Activated naive CD4-positive, alpha-beta T cell treated with anti-CD3 and anti-CD28 coated beads, Interleukin-2, amount 50 U/mL, for 16 hours (primary cell): Measurements from ENCODE around the gene GRM7.

Source experiments
- DNase-seq: peaks from one replicate; pipeline ENCODE4 v3.0.0-alpha.2; 2020

The GRM7 gene

DNA sequence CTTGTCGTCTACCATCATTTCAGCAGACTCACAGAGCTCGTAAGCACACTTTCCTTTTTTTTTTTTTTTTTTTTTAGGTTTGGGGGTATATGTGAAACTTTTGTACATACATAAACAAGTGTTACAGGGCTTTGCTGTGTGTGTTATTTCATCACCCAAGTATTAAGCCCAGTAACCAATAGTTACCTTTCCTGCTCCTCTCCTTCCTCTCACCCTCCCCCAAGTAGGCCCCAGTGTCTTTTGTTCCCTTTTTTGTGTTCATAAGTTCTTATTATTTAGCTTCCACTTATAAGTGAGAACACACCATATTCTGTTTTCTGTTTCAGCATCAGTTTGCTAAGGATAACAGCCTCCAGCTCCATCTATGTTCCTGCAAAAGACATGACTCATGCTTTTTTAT, 746.8 kb downstream of the GRM7 start:
- DNase-seq, result no peak

DNA sequence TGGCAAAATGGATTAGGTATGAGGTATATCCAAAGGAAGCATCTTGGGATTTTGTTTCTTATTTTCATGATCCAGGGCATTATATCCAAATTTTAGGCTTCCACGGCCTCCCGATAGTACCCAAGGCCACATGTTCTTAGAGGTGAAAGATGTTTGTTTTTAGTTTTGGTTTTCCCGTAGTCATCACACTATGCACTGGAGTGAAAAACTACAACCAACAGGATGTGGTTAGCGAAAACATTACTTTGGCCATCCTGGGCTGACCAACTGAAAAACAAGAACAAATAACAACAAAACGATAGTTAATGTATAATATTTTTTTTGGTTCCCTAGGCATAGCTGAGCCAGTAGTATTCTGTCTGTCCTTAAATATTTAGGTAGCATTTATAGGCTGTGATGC, 749.7 kb downstream of the GRM7 start:
- DNase-seq, result no peak

DNA sequence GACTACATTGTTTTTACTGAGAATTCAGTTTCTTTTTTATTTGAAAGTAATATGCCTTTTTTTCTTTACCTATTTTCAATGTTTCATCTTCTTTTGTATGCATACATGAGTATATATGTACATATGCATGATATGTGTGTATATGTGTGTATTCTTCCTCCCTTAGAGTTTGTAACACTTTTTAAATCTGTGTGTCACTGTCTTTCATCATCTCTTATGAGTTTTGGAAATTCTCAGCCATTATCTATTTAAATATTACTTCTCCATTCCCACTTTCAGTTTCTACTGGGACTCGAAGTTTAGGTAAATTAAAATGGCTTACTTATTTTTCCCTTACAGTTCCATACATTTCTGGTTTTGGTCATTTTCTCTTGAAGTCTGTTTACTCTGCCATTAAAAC, 754.1 kb downstream of the GRM7 start:
- DNase-seq, result no peak

DNA sequence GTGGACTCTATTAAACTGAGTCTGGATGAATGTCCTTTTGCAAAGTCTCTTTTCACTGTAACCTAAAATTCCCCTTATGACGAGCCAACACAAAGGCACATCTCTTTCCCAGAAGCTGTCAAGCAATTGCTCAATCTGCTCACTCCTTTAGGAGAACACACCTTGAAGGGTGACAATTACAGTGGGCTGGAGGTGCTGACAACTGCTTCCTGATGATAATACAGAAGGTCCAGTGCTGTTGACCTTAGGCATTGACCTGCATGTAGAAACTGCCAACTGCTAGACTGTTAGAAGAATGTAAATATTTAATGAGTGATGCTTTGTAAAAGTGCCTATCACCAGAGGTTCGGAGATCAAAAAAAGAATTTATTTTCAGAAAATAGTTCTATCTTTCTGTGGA, 757.7 kb downstream of the GRM7 start:
- no peak for DNase-seq

DNA sequence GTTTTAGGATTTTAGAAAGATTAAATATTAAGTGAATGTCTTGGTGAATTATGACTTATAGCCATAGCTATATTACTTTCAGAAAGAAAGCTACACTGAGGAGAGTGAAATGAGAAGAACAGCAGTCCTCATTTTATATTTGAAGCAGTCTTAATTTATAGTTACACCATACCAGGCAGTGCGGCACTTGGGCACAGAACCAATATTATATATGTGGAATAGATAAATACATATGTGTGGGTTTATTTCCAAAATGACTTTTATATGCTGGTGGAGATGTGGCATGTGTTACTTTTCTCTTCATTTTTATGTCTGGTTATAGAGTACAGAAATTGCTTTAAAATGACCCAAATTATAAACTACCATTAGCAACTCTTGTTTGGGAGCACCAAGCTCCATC, 759.5 kb downstream of the GRM7 start:
- no peak for DNase-seq

DNA sequence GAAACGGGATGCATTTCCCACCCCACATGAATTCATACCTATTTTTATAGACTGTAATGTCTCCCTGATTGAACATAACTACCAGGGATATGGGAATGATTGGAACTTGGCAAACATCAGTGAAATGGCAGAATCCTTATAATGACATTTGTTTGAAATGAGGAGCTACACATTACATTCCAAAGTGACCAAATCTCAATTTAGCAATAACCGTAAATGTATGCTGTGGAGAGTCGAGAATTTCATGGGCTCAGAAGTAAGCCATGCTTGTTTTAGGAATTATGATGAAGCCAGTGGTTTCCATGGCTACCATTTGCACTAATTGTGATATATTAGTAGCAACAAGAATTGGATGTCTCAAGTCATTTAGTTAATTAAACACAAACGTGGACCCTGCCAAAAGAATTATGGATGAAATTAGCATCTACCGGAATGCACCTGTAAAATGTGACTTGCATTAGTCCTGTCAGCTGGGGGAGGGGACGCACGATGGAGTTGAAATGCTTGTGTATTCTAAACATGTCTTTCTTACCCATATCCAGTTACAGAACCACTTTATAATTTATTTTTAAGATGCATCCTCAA, 760.2 kb downstream of the GRM7 start:
- no peak for DNase-seq

DNA sequence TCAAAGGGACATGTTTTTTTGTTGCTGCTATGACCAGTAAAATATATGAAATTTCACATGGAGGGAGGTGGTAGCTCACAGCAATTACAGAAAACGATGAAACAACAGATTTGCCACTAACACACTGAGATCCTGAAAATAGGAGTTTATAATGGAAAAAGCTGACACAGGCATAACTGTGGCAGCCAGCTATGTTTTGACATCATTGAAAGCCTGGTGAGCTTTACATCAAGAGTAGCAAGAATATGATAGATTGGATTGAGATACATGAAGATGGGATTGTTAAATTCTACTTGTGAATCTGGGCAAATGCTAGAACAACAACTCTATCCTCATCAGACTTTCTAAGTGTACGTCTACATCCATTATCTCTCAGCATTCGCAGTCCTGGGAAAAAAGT, 760.7 kb downstream of the GRM7 start:
- no peak for DNase-seq

DNA sequence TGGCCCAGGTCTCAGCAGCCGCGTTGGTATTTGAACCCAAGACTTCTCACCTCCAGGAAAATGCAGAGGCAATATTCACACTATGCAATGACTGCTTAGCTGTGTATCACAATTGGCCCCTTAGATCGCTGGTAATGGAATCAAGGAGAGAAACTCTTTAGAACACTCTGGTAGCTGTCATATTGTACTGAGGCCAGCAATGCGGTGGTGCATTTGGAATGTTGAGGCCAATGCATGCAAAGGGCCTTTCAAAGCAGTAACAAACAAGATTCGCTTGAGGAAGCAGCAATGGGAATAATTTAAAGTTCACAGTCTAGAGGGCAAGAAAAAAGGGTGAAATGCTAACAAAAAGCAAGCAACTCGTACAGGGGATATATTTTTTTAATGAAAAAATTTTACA, 764.1 kb downstream of the GRM7 start:
- no peak for DNase-seq

DNA sequence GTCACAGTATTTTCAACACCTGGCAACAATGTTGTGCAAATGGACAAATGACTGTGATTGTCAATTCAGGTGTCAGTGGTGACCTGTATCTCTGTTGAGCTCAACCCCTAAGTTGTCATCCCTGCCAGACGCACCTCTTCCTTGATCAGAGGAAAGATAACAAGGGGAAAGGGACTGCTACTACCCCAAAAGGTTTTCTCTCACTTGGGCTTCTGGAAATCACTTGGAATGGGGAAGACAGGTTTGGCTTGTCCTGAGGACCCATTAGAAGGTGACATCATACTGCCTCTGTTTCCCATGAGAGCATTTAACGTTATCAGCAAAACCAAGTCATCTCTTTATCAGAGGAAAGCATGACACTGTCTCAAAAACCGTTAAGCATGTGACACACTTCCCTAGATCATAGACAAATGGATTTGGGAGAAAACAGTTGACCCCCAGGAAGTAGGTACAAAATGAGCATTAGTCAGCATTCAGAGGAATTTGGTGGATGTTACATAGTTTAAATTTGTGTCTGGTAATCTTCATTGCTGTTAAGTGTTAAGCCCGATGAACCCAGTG, 769.5 kb downstream of the GRM7 start:
- no peak for DNase-seq

DNA sequence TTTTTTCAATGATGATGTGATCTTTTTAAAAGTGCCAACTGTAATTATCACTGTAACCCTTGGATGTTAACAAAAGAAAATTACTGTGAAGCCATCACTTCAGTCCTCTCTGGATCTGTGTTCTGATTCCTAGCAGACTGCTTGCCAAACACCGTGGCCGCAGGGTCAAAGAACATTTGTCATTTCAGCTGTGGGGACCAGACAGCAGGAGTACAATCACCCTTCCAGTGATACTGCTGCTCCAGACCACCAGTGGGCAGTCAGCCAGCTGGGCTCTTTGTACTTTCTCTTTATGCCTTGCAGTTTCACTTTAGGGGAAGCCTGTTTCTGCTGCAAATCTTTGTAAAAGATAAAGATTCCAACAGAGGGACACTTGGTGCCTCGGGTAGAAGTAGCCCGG, 770.0 kb downstream of the GRM7 start:
- DNase-seq, result no peak

DNA sequence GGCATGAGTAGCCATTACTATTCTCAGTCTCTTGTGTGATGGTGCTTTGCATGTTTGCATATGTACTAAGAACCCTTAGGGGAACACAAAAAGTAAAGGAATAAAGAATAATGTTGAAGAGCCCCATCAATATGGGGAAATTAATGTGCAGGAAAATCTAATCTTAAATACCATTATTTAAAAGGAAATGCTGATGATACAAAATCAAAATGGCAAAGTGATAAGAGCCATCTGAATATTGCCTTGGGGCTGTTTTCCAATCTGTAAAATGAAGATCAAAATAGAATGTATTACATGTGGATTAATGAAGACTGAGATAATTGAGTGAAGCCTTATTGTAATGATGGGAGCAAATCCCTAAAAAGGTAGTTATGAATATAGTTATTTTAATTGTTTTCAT, 771.4 kb downstream of the GRM7 start:
- DNase-seq, result no peak

DNA sequence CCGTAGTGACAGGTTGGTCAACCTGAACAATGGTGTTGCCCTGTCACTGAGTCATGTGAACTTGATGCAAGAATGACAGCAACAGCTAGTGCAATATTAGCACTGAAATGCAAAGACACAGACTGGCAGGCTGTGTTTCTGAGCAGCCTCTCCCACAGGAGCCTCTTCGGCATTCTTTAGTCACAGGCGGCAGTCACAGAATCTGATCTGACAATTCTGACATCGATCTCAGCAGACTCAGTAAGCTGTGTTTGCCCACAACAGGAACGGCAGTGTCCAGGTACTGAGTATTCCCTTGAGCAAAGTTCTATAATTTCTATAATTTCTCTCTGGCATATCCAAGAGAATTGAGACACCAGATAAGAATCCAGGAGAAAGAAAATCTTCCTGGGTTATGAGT, 776.8 kb downstream of the GRM7 start:
- DNase-seq, result no peak

DNA sequence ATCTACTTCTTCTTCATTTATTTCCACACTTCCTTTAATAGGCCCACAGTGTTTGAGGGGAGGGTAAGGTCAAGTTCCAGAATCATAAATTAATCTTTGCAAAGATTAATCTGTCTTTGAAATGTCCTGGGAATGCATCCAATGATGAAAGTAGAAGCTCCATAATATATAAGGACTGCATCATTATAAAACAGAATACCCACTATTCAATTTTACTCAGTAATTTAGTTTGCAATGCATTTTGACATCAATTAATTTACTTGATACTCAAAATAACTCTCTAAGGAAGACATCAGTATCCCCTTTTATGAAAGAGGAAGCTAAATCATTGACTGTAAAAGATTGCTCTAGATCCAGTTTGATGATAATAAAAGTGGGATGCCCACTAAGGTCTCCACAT, 777.2 kb downstream of the GRM7 start:
- DNase-seq, result no peak

DNA sequence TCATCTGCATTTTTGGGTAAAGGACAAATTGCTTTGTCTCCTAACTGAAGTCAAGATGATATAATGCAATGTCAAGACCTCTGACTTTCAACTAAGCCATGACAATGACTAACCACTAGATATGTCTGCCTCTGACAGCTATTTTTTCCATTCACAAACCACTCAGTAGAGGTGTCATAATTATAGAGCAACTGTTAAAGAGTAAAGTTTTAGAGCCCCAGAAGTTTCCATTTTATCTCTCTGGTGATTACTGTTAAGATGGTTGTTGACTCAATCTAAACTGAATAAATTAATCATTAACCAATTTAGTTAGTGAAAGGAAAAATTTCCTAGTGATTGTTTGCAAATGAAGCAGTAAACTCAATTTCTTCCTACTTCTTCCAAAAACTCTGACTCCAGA, 779.9 kb downstream of the GRM7 start:
- DNase-seq, result no peak

DNA sequence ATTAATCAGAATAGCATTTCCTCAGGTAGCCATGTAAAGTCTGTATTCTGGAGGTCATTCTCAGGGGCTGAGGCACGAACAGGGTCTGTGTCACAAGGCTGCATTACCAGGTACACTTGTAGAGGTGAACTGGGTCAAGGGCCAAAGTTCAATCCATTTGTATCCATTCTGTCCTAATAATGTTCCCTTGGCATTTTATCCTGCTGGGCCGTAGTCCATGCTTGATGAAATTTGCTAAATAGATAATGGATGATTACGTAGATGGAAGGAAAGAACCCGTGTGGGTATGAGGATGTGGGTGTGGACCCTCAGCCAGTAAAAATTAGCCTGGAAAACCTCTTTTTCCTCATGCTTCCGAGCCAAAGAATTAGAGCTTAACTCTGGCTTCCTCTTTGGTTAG, 785.9 kb downstream of the GRM7 start:
- no peak for DNase-seq

DNA sequence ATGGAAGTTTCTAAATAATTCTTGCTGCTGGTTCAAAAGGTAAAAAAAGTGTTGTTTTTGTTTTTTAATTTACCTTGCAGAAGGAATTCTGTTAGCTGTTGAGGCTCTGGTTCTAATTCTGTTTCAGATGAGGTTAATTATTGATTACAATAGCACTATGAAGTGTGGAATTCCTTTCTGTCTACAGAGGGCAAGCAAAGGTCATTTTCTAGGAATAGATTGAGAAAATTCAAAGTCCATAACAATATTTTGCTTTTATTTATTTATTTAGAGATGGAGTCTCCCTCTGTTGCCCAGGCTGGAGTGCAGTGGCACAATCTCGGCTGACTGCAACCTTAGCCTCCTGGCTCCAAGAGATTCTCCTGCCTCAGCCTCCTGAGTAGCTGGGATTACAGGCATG, 789.6 kb downstream of the GRM7 start:
- no peak for DNase-seq

DNA sequence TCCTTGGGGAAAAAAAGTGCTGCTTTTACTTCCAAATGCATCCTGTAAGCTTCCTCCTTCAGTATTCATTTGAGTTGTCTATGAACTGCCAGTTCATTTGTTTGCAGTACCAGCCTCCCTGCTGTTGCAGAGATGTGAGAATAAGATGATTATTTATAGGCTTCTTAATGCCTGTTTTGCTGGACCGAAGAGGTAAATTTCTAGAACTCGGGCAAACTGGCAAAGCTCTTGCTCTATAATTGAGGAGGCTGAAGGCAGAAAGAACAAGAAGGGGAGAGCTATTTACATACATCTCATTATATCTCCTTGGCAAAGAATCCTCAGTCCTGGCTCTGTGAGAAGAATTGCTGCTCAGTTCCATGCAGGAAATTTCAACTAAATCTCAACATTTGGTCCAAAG, 790.4 kb downstream of the GRM7 start:
- DNase-seq, result no peak

DNA sequence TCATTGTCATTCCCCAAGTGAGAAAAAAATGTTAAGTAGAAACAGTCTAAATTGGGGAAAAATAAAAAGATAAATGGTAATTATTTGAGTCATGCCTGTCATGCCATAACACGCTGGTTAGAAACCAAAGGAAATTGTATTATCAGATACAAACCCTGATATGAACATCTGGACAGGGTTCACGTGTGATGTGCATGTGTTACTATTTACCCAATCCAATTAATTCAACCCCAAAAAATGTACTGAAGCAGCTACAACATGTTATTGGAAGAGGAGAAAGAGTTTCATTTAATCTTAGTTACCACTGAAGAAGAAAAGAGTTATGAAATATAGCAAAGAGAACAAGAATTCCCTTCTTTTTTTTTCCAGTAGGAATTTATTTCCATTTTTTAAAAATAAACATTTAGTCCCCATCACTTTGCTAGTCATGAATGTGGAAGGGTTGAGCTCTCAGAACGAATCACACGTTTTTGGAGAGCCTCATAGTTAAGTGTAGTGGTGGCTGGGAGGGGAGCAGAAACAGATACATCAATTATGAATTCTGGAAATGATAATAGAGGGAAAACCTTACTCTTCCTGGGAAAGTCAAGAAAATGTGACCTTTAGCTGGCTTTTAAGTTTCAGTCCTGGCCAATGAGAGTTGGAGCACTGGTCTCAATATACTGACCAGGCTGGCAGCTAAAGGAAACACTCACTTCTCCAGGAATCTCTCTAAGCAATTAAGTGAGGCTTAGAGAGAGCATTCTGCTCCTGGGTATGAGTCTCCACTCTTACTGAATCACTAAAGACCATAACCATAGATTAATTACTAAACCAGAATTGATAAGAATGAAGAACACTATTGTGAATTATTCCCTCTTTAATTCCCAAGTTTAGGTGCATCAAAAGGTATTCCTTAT, 796.5 kb downstream of the GRM7 start:
- DNase-seq, result no peak

DNA sequence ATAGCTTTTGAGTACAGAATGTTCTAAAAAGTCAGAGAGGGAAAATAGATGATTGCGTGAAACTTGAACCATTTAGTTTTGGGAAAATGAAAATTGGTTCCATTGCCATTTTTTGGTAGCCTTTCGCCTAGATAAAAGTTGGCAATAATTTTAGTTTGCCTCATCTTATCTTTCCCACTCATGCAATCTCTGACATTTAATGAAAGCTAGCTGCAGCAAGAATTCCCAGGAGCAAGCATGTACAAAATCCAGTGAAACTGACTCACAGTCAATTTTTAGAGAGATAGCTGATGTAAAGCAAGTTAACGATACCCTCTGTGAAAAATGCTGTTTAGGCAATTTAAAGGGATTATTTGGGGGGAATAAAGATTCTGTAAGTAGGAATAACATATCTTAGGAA, 797.4 kb downstream of the GRM7 start:
- DNase-seq, result no peak

DNA sequence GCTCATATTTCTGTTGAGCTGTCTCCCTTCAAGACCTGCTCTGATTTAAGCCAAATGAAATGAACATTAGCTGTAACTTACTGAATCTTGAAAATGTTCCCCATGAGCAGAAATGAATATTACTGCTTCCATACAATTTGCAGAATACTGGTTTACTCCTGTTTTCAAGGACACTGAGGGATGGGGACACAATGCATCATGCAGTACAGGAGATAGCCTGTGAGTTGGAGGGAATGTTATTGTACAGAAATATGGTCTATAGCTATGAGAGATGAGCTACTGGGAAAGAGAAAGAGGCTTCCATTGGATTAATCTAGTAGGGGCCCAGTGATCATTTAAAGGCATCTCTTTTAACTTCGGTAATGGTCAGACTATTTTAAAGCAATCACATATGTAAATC, 798.2 kb downstream of the GRM7 start:
- DNase-seq, result no peak

DNA sequence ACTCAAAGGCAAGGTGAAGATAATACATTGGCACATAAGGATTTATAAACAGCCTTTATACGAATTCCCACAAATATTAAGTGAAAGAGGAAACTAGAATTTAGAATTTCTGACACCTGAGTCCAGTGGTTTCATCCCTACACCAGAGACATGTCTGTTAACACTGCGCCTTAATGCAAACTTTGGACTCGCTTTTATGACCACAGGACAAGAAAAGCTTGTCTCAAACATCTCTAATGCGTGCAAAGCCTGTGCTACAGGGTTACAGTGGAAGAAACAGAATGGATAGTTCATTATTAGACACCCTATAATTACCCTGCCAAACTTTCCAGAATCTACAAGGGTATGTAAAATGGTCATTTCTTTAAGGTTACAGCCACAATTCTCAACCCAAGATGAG, 802.9 kb downstream of the GRM7 start:
- DNase-seq, result no peak

DNA sequence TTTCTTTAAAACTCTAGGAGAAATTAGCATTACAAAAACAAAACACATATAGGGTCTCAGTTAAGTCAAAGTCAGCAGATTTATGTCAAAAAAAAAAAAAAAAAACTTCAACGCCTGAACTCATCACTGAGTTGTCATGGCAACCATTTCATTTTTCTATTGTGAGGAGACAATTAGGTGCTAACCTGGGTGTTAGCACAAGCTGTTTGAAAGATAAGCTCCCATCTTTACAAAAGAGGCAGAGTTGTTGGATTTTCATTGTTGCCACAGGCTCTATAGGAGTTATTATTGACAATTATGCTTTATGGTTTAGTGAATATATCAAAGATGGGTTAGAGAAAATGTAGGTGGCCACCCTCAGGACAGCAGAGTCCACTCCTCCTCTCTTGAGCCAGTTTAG, 806.9 kb downstream of the GRM7 start:
- no peak for DNase-seq

DNA sequence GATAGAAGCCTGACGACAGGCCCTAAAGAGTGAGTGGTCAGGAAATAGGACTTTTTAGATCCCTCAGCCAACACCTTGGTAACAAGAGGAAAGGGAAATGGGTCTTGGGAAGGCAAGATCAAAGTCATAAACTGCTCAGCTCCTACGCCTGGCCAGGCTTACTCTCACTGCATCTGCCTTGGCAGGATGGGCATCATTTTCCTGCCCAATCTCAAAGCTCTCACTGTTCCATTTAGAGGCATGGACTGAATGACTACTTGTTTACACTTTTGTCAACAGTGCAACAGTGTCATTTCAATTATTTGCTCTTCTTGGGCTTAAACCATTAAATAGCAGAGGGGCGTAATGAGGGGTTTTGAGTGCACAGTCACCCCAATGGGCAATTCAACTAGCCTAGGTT, 808.7 kb downstream of the GRM7 start:
- DNase-seq, result no peak

DNA sequence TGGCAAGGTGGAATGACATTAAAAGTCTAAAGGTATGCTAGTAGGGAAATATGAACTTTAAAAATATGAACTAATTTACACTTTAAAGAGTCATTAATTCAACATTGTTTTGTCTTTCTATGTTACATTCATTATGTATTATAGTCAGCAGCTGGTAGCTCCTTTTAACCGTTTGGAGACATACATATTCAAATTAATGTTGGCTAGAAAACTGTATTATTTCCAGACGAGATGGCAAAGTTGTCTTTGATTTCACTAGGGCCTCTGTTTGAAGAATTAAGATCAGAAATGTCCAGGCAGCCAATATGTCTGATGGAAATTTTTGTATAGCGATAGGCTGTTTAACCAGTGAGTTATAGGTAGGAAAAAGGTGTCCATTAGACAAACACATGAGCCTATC, 817.6 kb downstream of the GRM7 start:
- no peak for DNase-seq

DNA sequence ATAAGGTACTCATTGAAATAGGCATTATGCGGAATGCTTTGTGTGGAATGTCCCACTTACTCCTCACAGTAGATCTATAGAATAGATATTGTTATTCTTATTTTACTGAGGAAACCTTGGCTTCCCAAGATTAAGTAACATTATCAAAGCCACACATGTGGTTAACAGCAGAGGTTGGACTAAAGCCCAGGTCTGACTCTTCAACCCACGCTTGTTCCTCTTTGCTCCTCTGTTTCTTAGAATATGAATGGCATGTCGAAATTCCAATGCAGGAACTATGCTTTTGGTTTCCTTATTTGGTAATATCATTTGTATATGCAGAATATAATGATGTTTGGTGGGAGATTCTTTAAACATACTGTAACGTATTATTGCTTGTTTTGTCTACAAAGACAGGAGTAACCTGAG, 821.9 kb downstream of the GRM7 start:
- no peak for DNase-seq
